GM21526 (cell line): ENCODE results near the gene NUDT17.

Source experiments
- ATAC-seq: cut with Tn5 transposase; IDR thresholded peaks from one replicate; pipeline ENCODE4 v1.9.1; 2021; ENCODE audit warnings: moderate library complexity; ENCODE audit not compliant: unreplicated experiment, low FRiP score

The NUDT17 gene

DNA sequence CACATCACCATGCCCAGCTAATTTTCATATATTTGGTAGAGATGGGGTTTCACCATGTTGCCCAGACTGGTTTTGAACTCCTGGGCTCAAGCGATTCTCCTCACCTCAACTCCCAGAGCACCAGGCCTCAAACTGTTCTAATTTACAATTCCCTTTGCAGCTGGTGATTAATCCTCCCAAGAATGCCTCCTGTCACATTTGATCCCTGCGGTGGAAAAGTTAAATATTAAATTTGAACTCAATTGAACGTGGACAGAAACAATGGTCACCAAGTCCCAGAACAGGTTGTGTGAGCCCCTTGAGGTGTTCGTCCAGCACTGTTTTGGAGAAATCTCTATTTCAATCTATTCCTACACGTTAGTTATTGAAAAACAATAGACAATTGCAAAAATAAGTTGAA is 42.2 kb downstream of the NUDT17 start:
- ATAC-seq, result no peak

DNA sequence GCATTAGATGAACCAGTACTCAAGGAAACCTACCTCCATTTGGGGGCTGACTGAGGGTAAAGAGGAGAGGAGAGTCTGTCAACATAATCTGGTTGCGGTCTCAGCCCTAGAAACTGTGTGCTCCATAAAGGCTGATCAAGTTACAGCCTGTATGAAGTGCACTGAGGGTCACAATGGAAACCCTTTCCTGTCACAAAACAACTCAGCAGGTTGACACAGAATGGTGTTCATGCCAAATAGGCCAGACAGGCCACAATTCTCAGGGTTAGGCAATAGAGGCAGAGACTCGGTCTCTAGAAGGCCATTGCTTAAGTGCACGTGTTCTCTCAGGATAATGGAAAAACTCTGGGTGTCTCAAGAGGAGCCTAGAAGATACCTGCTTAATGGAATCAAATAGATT is 44.3 kb downstream of the NUDT17 start:
- ATAC-seq, result no peak

DNA sequence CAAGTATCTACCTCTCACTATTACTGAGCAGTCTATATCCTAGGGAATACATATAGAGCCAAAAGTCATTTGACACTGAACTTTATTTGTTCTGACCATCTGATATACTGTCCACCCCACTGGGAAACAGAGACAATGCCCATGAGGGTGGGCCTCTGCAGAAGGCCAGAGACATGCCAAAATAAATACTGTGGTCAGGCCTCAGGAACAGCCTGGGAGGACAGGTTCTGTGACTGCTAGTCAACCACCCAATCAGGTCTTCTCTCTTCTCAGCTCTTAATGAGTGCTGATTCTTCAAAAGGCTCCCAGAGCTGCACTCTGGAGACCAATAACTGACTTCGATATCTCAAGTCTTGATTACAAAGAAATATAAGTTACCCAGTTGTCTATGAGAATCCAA is 45.7 kb downstream of the NUDT17 start:
- ATAC-seq, result no peak

DNA sequence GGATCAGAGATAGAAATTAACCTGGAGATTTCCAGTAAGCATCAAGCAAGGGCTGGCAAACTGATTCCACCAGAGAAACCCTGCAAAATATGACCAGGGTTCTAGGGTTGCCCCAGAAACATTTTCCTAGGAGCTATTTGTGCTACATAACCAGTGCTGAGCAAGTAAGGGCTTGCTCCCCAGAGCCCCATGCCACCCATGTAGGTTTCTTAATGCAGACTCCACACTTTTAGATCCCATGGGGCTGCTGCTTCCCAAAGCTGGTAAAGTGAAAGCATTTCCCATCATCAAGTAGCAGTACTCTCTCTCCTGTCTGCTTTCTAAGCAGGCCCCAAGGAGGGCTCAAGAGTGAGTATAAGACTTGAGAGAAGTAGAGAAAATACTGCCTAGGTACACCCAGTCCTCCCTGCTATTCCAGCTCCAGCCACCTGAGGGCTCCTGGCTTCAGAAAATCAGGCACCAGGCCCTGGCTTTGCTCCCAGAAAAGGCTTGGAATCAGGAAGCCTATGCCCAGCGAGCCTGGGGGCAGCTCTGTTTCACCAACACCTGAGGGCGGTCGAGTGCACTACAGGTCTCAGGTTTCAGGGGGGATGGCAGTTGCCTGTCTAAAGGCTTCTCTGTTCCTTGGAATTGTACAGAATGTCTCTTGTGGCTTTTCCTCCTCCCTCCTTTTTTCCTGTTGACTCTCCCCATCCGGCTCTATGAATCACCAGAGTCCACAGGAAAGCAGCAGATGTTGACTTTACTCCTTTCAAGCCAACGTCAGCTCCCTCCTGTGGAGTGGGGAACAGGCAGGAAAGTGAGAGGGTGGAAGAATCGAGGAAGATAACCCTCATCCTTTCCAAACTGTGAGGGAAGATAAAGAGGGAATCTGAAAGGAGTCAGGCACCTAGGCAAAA is 46.4 kb downstream of the NUDT17 start:
- ATAC-seq, result no peak

DNA sequence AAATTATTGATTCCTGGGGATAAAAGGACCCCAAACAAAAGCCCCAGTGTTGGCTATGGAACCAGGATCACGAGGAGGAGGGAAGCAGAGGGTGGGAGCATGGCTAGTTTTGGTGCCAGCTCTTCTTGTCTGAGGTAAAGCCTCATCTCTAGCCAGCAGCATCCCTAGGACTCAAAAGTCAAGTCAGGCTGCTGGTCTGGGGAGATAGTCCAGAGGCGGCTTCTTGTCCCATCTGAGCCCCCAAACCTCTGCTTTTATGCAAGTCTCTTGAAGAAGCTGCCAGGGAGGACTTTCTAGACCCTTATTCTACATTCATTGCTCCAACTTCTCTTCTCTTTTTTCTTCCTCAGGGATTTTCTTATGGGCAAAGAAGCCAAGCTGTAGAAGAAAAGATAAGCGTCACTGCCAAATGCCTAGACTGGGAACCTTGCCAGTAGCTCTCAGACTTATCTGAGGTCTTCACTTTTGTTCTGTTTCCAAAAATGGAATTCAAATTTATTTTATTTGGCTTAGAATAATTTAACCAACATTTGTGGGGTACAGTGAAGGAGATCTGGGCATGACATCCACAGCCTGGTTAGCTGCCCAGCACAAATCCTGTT is 47.2 kb downstream of the NUDT17 start:
- ATAC-seq, result no peak

DNA sequence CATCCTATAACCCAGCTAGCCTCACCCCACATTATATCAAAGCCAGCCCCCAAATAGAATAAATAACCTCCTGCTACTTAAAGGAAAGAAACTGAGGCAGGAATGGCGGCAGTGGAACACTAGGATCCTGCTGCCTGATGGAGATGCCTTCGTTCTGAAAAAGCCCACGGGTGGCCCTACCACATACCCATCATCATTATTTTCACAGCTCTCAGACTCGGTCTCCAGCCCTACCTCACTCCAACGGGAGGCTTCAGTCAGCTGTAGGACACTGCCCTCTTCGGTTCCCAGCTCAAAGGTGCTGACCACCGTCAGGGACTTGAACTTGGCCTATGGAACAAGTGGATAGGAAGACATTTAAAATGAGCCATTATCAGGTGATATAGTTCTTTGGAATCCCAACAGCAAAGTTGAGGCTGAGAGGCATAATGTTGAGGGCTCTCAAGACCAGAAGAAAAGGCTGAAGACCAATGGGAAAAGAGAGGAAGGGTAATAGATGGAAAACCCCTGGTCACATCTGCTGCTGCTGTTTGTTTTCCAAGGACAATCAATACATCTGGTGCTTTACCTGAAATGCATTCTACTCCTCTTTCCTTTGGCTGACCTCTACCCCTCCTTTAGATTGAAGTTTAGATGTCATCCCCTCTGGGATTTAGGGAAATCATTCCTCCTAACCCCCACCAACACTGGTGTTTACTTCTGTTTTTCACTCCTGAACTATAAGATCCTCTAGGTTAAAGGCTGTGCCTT is 48.1 kb downstream of the NUDT17 start:
- ATAC-seq, result no peak

DNA sequence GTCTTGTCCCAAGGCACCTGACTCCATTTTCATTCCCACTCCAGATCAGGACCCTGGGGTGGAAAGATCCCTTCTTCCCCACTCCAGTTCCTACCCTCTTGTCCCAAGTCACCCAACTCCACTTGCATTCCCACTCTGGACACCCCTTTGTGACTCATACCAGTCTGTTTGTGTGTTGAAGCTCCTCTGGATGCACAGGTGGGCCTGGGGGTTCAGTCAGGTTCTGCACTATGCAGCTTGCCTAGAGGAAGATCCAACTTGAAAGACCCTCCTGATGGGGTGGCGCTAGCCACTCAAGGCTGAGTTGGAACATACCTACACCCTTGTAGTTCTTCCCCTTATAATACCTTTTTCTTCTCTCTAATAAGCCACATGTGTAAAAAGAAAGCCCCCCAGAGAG is 50.0 kb downstream of the NUDT17 start:
- ATAC-seq, result no peak

DNA sequence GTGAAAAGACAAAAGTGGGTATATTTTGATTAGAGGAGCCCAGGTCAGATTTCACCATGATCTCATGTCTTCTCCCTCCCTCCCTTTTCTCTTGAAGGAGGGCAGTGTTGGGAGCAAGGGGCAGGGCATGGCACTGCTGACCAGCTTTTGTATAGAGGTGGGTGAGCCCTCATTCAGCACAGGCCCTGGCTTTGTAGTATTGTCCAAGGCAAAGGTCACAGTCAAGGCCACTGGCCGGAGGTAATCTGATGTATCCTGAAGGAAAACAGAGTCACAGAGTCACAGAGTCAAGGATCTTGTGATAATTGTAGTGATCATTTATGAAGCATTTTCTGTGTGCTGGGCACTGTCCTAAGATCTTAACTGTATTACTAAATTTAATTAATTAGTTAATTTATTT is 52.5 kb downstream of the NUDT17 start:
- no peak for ATAC-seq
